ENCODE results near the gene RIBC1.
"Not testable (repeated sequence)": the region's sequence is repeated elsewhere in the genome, so short reads cannot be mapped to it uniquely, and the experiment has no call there.

Gene RIBC1

DNA sequence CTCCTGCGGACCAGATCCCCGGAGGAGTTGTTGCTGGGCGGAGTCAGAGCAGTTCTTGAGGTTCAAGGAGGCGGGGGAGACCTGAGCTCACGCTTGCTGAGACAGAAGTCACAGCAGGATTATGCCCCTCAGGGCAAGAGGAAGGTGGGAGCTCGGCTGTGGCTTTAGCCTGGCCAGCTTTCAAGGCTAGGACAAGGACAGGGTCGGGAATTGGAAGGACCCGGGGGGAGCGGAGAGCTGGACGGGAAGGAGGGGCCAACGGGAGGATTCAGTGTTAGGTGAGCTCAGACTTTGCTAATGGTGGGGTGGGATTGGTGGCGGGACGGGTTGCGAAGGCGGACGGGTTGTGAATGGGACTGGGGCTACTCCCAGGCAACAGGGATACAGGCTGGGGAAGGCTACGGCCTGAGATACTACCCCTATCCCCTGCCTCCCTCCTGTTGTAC, at the start of gene RIBC1:
Gene RIBC1 (plus strand): TSS at position 13 of the 446 bp plus-strand sequence. CDS start 3,404 bp downstream, outside the sequence.
- DNase-seq = no peak

DNA sequence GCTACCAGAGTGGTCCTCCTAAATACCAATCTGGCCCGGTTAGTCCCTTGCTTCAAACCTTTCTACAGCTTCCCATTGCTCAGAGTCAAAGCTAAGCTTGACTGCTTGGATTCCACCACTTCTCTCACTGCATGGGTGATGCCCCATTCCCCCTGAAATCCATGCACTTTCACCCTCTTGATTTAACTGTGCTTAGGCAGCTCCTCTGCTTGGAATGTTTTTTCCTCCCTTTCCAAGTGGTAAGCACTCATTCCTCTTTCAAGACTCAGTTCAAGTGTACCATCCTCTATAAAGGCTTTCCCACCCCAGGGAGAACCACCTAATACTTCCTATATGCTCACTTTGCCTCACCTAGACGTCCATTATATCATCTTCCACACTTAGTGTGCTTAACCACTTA, 49.4 kb upstream of the RIBC1 start:
- no peak for DNase-seq

DNA sequence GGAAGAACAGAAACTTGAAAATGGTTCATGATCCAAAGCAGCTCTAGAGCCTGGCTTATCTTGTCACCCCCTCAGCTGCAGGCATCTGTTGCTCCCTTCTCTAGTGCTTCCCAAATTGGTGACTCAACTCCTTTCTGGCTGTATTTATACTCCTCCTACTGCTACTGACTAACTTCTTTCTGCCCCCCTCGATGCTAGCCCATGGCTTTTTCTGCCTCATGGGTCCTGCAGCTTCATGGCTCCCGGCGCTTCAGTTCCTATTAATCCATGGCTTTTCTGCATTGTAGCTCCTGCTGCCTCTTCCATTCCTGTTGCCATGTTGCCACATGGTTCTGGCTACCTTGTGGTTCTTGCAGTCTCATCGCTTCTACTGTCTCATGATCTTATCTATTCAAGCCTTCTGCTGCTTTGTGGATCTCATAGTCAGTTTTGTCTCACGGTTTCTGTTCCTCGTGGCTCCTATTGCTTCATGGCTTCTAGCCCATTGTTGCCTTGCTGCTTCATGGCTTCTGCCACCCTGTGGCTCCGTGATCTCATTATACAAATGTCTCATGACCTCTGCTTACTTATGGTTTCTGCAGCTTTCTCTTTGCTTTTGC, 48.4 kb upstream of the RIBC1 start:
- DNase-seq = no peak

DNA sequence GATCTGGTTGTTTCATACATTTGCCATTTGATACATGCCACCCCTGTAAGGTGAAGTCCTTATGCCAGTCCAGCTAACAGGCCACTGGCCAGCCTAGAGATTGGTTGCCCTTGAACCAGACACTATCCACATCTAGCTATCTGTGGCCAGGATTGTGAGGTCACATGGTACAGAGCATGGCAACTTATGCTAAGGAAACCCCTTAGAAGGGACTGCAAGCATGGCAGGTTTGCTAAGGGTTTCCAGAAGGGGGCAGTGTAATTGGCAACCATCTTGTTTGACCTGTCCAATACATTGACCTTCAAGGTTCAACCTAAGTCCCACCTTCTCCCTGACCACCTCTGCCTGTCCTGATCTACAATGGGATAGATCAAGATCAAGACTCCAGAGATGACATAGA, 47.8 kb upstream of the RIBC1 start:
- DNase-seq = no peak

DNA sequence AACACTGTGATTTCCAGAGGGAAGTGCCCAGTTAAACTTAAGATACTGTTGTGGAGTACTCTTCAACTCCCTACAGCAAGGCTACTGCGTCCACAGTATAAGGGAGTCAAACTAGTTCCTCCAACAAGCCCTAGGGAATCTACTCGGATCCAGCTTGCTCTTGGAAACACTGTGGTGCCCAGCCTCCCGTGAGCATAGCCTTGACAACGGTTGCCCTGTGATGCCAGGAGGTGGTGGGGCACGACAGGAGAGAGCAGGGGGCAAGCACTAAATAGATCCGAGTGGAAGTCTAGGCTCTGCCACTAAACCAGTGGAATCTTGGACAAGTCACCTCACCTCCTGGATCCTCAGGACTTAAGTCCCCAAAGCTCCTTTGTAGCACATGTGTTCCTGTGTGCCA, 45.8 kb upstream of the RIBC1 start:
- no peak for DNase-seq

DNA sequence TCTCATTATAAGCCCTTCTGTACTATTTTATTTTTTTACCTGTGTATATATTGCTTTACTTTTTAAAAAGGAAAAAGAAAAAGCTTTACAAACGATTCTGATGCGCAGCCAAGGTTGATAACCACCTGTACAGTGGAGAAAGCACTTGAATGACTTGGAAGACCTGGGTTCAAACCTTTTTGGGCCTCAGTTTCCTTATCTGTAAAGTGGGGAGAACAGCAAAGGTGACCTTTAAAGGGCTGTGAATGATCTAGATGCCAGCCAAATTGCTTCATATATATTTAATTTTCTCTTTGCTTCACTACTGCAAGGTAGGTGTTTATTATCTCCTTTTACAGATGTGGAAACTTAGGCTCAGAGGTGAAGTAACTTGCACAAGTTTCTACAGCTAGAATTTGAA, 45.2 kb upstream of the RIBC1 start:
- DNase-seq = no peak

DNA sequence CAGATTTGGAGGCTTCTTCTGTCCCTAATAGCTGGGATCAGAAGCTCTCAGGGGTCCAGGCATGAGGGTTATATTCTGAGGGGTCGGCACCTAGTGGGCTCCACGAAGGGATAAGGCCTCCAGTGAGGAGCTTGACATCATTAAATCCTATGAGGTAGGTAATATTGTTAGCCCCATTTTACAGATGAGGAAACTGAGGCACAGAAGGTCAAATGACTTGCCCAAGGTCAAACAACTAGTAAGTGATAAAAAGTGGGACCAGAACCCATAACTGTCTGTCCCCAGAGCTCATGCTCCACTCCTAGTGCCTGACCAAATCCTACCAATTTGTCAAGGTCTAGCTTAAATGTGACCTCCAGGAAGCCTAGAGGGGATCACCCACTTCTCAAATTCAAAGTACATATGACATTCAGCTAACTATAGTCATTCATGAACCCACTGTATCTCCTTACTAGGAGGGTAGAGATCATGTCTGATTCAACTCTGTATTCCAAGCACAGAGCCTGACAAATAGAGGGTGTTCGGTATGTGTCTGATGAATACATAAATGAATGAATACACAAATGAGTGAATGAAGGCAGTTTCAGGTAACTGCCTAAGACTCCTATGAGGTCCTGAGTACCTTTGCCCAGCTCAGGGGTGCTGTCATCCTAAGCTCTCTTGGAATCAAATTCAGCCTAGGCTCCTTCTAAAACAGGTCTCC, 43.5 kb upstream of the RIBC1 start:
- no peak for DNase-seq

DNA sequence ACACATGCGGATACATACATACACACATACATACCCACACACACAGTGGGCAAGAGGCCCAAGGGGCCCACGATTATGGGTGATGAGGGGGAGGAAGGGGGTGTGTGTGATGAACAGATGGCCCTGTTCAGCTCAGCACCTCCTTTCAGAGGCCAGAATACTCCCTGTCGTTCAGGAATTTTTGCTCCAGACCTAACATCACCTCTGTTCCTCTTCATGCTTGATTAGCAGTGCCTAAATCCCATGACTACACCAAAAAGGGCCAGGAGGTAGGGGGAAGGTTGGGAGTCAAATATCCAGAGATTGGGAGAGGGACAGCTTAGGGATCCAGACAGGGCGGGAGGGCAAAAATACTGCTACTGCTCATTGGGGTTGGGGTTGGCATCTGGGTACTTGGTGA, 42.9 kb upstream of the RIBC1 start:
- no peak for DNase-seq

DNA sequence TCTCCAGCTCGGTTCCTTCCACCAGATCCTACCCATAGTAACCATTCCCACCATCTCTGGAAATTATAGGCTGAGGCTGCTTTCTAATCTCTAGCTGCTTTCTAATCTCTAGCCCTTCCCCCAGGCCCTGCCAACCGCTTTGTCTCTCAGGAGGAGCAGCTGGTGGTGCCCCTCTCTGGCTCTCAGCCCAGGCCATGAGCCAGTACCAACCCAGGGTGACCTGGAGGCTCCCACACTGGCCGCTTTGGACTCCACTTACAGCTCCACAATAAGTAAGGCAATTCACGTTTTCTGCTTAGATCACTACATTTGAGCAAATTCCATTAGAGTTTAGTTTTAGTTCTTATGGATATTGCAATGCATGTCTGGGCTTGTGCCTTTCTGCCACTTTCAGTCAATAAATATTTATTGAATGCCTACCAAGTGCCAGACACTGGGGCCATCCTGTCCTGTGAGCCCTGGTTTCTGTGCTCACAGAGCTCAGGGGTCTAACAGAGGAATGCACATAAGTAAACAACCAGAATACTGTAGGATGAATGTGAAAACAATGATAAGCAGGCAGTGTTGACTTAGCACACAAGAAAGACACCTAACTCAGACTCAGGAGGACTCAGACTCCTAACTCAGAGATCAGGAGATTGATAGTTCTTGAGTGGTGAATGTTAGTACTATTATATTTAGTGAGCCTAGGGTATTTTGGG, 39.1 kb upstream of the RIBC1 start:
- no peak for DNase-seq

DNA sequence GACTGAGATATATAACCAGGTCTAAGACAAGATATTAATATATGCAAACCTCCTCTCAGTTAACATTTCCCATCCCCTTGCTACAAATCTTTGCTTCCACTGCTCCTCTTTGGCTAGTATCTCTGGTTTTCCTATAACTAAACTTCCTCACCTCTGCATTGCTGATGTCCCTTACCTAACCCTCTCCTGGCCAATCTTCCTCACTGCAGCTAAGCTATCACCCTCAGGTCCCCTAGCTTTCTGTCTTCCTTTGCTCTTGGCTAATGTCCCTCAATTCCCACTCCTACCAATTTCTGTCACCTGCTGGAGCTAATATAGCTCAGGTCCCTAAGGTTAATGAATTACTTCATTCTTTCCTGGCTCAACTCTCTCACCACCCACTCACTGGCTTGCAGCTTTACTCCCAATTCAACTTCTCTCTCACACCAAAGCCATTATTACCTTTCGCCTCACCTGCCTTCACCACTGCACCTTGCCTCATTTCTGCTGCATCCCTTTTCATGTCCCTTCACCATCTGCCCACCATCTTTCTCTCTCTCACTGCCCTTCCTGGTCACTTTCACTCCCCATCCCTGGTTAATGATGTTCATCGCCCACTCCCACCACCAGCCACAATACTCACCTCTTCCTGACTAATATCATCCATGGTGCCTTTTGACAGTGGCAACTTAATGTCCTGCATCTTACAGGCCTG, 26.9 kb upstream of the RIBC1 start:
- DNase-seq = no peak

DNA sequence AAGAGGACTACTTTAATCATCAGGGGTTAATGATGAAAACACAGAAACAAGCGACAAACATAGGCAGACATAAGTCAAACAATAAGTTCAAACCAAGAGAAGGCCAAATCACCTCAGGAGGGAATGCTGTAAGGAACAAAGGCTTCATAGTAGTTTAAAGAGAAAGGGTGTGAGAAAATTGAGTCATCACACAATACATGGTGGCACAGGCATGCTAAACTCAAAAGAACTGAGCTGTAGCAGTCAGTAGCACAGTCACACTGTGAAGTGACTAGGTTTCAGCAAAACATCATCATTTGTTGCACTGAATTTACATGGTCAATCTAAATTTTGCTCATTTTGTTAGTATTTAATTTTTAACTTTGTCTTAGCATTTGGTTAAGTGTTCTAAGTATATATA, 24.5 kb upstream of the RIBC1 start:
- DNase-seq = no peak

DNA sequence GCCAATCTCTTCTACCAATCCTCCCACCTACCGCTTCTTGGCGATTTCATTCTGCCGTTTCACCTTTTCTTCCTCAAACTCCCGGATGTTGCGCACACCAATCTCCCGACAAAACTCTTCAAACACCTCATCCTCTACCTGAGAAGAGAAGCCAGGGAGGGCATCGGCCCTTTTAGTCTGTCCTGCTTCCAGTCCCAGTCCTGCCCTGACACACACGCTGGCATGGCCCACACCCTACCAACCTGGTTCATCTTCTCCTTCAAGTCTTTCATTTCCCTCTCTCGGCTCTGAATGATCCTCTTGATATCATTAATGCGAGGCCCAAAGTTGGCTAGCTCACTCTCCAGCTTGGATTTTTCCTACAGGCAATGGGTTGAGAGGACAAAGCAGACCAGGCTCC, 19.1 kb upstream of the RIBC1 start:
- DNase-seq = no peak

DNA sequence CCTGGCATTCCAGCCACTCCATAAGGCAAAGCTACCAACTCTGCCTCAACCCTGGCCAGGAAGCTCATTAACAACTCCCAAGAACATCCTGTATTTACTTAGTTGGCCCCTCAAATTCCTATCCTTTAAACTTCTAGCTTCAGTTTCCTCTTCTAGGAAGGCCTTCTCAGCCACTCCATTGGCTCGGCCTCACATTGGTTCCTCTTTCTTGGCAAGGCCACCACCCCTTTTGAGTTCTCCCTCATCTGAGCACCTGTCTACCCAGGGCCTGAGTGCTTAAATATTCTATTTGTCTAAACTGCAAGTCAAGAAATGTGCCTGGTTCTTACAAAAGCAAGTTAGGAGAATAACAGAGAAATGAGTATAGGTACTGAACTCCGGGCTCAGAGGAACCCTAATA, 10.2 kb upstream of the RIBC1 start:
- DNase-seq = no peak

DNA sequence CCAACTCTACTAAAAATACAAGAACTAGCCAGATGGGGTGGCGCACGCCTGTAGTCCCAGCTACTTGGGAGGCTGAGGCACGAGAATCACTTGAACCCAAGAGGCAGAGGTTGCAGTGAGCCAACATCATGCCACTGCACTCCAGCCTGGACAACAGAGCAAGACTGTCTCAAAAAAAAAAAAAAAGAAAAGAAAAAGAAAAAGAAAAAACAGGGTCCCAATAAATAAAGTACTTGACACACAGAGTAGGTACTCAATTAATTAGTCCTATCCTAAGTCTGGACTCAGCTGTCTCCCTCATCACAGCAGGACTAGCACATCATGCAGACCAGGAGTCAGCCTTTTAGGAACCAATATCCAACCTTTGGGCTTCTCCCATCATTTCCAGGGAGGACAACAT, 2.3 kb upstream of the RIBC1 start:
- not testable (repeated sequence) for DNase-seq

DNA sequence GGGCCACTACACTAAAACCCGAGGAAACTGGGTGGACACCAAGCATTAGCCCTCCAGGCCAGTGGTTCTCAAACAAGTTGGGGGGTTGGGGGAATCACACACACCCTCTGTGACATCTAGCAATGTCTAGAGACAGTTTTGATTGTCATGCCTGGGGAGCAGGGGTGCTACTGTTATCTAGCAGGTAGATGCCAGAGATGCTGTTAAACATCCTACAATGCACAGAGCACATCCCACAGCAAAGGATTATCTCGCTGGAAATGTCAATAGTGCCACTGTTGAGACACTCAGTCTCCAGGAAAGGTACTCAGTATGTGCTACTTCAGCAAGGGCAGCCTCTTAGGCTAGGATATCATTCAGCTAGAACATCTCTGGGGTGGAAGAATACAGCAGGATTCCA, 1.5 kb upstream of the RIBC1 start:
- no peak for DNase-seq

DNA sequence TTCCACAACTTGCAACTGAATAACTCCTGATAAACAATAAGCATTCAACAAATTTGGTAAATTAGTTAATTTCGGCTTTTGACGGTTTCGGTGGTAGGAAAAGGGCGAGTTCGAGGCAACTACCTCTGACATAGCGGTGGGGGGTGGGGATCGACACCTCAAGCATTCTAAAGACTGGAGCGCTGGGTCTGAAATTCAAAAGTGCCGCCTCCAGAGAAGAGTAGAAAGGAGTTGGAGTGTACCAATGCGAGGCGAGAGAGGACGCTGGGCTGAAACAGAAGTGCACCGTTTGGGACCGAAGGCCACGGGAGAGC, 944 bp upstream of the RIBC1 start:
- DNase-seq = peak; percentile 48

DNA sequence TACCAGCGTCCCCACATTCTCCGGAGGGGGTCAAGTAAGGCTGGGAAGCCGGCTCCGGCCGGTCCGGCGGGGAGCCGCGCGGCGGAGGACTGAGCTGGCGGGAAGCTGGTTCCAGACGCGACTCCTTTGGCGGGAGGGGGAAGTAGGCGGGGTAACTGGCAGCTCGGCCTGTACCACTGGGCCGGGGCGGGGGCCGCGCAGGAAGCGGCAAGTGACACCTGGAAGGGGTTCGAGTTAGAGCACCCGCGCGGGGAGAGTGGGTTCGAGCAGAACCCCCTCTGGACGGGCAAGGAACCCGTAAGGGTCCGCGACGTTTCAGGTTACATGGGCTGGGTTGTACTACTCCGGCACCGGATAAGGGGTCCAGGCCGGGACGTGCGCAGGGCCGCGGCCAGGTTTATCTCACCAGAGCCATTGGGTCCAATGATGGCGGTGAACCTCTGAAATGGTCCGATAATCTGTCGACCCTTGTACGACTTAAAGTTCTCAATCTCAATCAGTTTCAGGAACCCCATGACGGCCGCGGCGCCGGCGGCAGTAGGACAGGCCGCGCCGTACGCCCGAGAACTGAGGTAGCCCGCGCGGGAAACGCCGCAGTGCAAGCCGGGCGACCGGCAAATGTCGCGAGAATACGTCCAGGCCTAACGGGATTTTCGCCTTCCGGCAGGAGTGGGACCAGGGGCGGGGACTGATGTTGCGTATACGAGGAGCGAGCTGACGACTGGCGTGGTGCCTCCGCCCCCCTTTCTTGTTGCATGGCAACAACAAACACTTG, 400 bp upstream of the RIBC1 start, which contains the start of gene SMC1A:
Gene SMC1A (minus strand): TSS at position 569 of the 775 bp plus-strand sequence. CDS start 54 bp downstream, at position 515.
- peak; percentile 78 for DNase-seq

DNA sequence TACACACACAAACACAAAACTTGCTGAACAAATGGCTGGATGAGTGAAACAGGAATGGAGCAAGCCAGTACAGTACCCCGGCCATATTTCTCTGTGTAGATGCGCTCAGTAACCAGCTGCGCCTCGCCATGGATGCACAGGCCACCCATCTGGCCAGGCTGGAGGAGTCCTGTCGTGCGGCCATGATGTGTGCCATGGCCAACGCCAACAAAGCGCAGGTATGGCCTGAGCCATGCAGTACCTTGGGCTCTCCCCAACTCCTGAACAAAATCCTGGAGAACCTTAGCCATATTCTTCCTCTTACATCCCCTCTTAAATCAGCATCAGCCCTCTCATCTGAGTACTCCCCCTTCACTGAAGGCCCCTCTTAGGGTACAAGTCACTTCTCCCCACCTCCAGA, 7.1 kb downstream of the RIBC1 start:
- no peak for DNase-seq

DNA sequence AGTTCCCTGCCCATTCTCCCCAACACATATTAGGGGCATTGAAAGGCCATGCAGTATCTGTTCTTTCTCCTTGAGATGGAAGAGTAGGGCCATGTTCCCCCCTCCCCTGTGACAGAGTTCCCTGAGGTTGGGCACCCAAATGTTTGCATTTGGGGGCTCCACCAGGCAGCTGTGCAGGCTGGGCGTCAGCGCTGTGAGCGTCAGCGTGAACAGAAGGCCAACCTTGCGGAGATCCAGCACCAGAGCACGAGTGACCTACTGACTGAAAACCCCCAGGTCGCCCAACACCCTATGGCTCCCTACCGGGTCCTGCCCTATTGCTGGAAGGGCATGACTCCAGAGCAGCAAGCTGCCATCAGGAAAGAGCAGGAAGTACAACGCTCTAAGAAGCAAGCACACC, 7.6 kb downstream of the RIBC1 start:
- DNase-seq = no peak

DNA sequence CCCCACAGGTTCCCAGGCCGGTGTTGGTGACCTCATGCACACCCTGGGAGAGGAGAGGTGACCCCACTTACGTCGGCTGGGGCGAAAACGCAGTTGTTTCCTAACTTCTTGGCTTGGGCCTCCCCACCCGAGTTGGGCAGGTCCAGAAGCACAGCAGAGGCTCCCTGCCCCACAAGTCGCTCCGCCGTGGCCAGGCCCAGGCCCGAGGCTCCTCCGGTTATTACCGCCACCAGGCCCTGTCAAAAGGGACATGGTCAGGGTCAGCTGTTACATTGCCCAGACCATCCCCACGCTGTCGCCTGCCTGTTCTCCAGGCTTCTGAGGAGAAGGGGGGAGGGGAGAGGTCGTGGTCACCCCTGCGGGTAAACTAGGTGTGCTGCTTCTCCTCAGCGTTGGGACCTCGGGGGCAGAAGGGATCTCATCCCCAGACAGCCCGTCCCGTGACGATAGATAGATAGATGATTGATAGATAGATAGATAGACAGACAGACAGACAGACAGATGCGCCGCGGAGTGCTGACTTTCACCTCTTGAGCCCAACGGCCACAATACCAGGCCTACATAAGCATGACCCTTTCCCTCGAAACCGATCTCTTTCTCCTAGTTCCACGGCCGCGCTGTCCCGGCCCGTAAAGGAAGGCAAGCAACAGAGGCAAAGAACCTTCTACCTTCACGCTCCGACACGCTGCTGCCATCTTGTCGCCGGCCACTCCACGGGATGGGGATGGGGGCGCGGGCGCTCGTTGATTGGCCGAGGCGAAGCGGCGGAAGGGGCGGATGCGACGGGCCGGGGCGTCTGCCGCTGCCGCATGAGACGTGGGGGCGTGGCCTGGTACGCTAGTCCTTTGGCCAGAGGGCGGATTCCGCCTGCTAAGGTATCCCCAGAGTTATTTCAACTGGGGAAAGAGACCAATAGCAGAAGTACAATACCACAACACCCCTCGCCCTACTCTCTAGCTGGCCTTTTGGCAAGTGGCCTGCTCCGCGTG, 11.3 kb downstream of the RIBC1 start, which contains the start of gene HSD17B10:
Gene HSD17B10 (minus strand): TSS at position 720 of the 989 bp plus-strand sequence. CDS start 25 bp downstream, at position 695.
- DNase-seq = peak; percentile 74

DNA sequence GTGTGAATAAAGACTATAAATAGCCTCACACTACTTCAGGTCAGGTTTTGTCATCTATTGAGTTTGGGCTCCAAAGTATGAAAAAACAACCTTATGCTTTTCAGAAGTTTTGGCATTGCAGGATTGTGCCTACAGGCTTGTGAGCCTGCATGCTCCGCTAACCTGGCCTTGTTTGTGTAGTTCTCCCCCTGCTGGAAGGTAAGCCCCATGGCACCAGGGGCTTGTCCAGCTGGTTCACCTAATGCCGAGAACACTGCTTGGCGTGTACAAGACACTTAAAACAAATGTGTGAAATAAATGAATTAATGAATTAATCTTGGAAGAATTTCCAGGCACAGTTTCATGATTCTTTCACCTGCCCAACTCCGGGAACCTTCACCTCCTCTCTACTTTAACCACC, 13.3 kb downstream of the RIBC1 start:
- DNase-seq = peak; percentile 13

All from DMS79 treated with DMSO at 0.1 percent for 48 hours (cell line).